Astrocyte of the cerebellum (primary cell): Measurements from ENCODE around the gene WDR88.
A peak's percentile ranks its signal among the peaks of the same experiment; 100 is the strongest.
"Not testable (repeated sequence)": the region's sequence is repeated elsewhere in the genome, so short reads cannot be mapped to it uniquely, and the experiment has no call there.

Experiments
- DNase-seq: peaks from one replicate; pipeline ENCODE4 v3.0.0-alpha.2; 2011; ENCODE audit warnings: low read depth
- H3K4me3 ChIP-seq: 2 replicates; pipeline ENCODE4 v1.5.1; 2011; ENCODE audit warnings: mild to moderate bottlenecking, low read depth, low read length, moderate library complexity
- CTCF ChIP-seq: IDR thresholded peaks from 2 replicates; pipeline ENCODE4 v1.5.1; 2012; ENCODE audit warnings: low read length, low read depth, moderate library complexity, mild to moderate bottlenecking; ENCODE audit errors: missing control alignments
- in situ Hi-C: cut with HindIII; loops from 2 replicates; pipeline ENCODE4 v1.10.0; 2017; ENCODE audit warnings: low sequenced_read_pairs

The WDR88 gene

GRCh38 chr19:33139165-33139564 is 7.3 kb downstream of the WDR88 start:
- no peak overlapping the region for H3K4me3 ChIP-seq
- TF ChIP-seq CTCF, result no peak
- no peak for DNase-seq
- in situ Hi-C loops, result no loop called here

- in situ Hi-C loops, result no loop called here
- no peak overlapping the region for H3K4me3 ChIP-seq
These were observed 12.0 kb downstream of the WDR88 start for GRCh38 chr19:33143897-33144405.

GRCh38 chr19:33146209-33146608 is 14.3 kb downstream of the WDR88 start:
- TF ChIP-seq CTCF, result no peak
- no peak overlapping the region for H3K4me3 ChIP-seq
- DNase-seq, result no peak
- in situ Hi-C loops, result no loop called here

More at GRCh38 chr19:33143897-33144405, 12.0 kb downstream of the WDR88 start:
- DNase-seq, result peak; percentile 8
- TF ChIP-seq CTCF, result peak; percentile 97

GRCh38 chr19:33147538-33147937 is 15.6 kb downstream of the WDR88 start:
- no peak for TF ChIP-seq CTCF
- H3K4me3 ChIP-seq, result no peak overlapping the region
- no peak for DNase-seq
- in situ Hi-C loops, result no loop called here

- H3K4me3 ChIP-seq, result no peak overlapping the region
- in situ Hi-C loops, result no loop called here
- DNase-seq, result no peak
- no peak for TF ChIP-seq CTCF
These were observed 19.1 kb downstream of the WDR88 start for GRCh38 chr19:33150852-33151518.

GRCh38 chr19:33152176-33152575 is 20.3 kb downstream of the WDR88 start:
- in situ Hi-C loops, result no loop called here

GRCh38 chr19:33152625-33153024 is 20.7 kb downstream of the WDR88 start:
- DNase-seq, H3K4me3 ChIP-seq, in situ Hi-C loops: not testable (repeated sequence)

More at GRCh38 chr19:33152176-33152575, 20.3 kb downstream of the WDR88 start:
- TF ChIP-seq CTCF, result no peak
- no peak overlapping the region for H3K4me3 ChIP-seq
- no peak for DNase-seq

GRCh38 chr19:33154313-33154712 is 22.4 kb downstream of the WDR88 start:
- H3K4me3 ChIP-seq, DNase-seq, in situ Hi-C loops: not testable (repeated sequence)
